ENCODE results near the gene NLRC5.
"Not testable (repeated sequence)": the region's sequence is repeated elsewhere in the genome, so short reads cannot be mapped to it uniquely, and the experiment has no call there.

NLRC5 gene

GRCh38 chr16:56961386-56961785, 28.0 kb upstream of the NLRC5 start:
- no peak for DNase-seq

- DNase-seq, result no peak
Observed at GRCh38 chr16:56961851-56962281, 27.5 kb upstream of the NLRC5 start, which contains the start of gene CETP. Gene CETP, plus strand, starts transcription at chr16:56961950. Its CDS starts 30 bp downstream, at chr16:56961980.

GRCh38 chr16:56964243-56965148, 24.9 kb upstream of the NLRC5 start:
- peak; percentile 99 for DNase-seq

GRCh38 chr16:56965149-56966092, 23.9 kb upstream of the NLRC5 start:
- no peak for DNase-seq

- no peak for DNase-seq
Observed at GRCh38 chr16:56966093-56966475, 23.3 kb upstream of the NLRC5 start.

GRCh38 chr16:56967733-56968132, 21.6 kb upstream of the NLRC5 start:
- no peak for DNase-seq

GRCh38 chr16:56969769-56970168, 19.6 kb upstream of the NLRC5 start:
- no peak for DNase-seq

GRCh38 chr16:56970934-56971767, 18.2 kb upstream of the NLRC5 start:
- DNase-seq, result no peak

GRCh38 chr16:56971768-56972043, 17.7 kb upstream of the NLRC5 start:
- no peak for DNase-seq

GRCh38 chr16:56972403-56973293, 16.7 kb upstream of the NLRC5 start:
- DNase-seq, result no peak

GRCh38 chr16:56973294-56973689, 16.1 kb upstream of the NLRC5 start:
- no peak for DNase-seq

GRCh38 chr16:56973899-56974298, 15.5 kb upstream of the NLRC5 start:
- not testable (repeated sequence) for DNase-seq

- DNase-seq, result no peak
Observed at GRCh38 chr16:56974549-56975300, 14.6 kb upstream of the NLRC5 start.

- DNase-seq, result no peak
Observed at GRCh38 chr16:56975714-56976113, 13.6 kb upstream of the NLRC5 start.

GRCh38 chr16:56977216-56977615, 12.1 kb upstream of the NLRC5 start:
- no peak for DNase-seq

- DNase-seq, result no peak
Observed at GRCh38 chr16:56977823-56978430, 11.4 kb upstream of the NLRC5 start.

GRCh38 chr16:56980201-56980535, 9.2 kb upstream of the NLRC5 start:
- no peak for DNase-seq

- no peak for DNase-seq
Observed at GRCh38 chr16:56980792-56981724, 8.3 kb upstream of the NLRC5 start.

GRCh38 chr16:56981729-56982271, 7.6 kb upstream of the NLRC5 start:
- no peak for DNase-seq

Data from stimulated activated CD4-positive, alpha-beta T cell treated with anti-CD3 and anti-CD28 coated beads, Interleukin-2, amount 100 ng/mL, for 24 hours (primary cell).